GM12891 (cell line): Measurements from ENCODE around the gene STAT5B.

ENCODE experiments used
- POLR2A ChIP-seq: IDR thresholded peaks from 2 replicates; pipeline ENCODE4 v1.6.1; 2011; ENCODE audit warnings: low read depth, low read length, control low read depth
- POLR2AphosphoS5 ChIP-seq: IDR thresholded peaks from 2 replicates; pipeline ENCODE4 v1.6.1; 2011; ENCODE audit warnings: low read depth, low read length, control low read depth
- TAF1 ChIP-seq: IDR thresholded peaks from 2 replicates; pipeline ENCODE4 v1.6.1; 2011; ENCODE audit warnings: low read depth, low read length, control low read depth

GRCh38 chr17:42227849-42228700 lies 48.1 kb downstream of the STAT5B start:
- TF ChIP-seq POLR2A (no peak), TAF1 (no peak), POLR2AphosphoS5 (no peak)
